Neural cell (in vitro differentiated cells): ENCODE measurements around the gene PAMR1. TPM values are rescaled to one million over a fixed set of nuclear protein-coding genes. Genes with fewer than 3 reads are reported as not detected.

ENCODE experiments used
- H2AFZ ChIP-seq: fragments of 200-600, 300-800 bp; sonication (generic), shearing (Covaris generic); 2 replicates; pipeline ENCODE4 v1.6.0; 2014; ENCODE audit warnings: low read depth, mild to moderate bottlenecking, antibody characterized with exemption, low read length, moderate library complexity
- H3F3A ChIP-seq: fragments of 200-600 bp; shearing (Covaris generic); 2 replicates; pipeline ENCODE4 v1.6.1; 2016; ENCODE audit warnings: mild to moderate bottlenecking, moderate library complexity, mixed read lengths, antibody characterized with exemption, low read length; ENCODE audit not compliant: insufficient read depth, poor library complexity, severe bottlenecking
- H3K27ac ChIP-seq: fragments of 200-600, 300-800 bp; sonication (generic), shearing (Covaris generic); 2 replicates; pipeline ENCODE4 v1.5.1; 2014; ENCODE audit warnings: mild to moderate bottlenecking, low read length, moderate library complexity
- H3K27me3 ChIP-seq: fragments of 300-800, 200-600 bp; sonication (generic), shearing (Covaris generic); 2 replicates; pipeline ENCODE4 v1.6.0; 2014; ENCODE audit warnings: mild to moderate bottlenecking, low read depth, low read length, moderate library complexity; ENCODE audit not compliant: insufficient read depth
- H3K36me3 ChIP-seq: fragments of 300-800, 200-600 bp; sonication (generic), shearing (Covaris generic); 2 replicates; pipeline ENCODE4 v1.5.1; 2014; ENCODE audit warnings: mild to moderate bottlenecking, antibody characterized with exemption, low read length, moderate library complexity; ENCODE audit not compliant: insufficient read depth
- H3K4me2 ChIP-seq: fragments of 300-800, 200-600 bp; sonication (generic), shearing (Covaris generic); 2 replicates; pipeline ENCODE4 v1.6.0; 2014; ENCODE audit warnings: mild to moderate bottlenecking, low read length
- H3K4me3 ChIP-seq: fragments of 300-800, 200-600 bp; sonication (generic), shearing (Covaris generic); 2 replicates; pipeline ENCODE4 v1.5.1; 2014; ENCODE audit warnings: mild to moderate bottlenecking, low read length, moderate library complexity
- H3K79me2 ChIP-seq: fragments of 200-600 bp; shearing (Covaris generic); replicated peaks from 2 replicates; pipeline ENCODE4 v1.6.0; 2014; ENCODE audit warnings: mild to moderate bottlenecking, low read length, moderate library complexity; ENCODE audit not compliant: insufficient read depth
- H3K9ac ChIP-seq: fragments of 300-800, 200-600 bp; sonication (generic), shearing (Covaris generic); 2 replicates; pipeline ENCODE4 v1.6.1; 2016; ENCODE audit warnings: mild to moderate bottlenecking, low read length, mixed read lengths
- H3K9me2 ChIP-seq: fragments of 200-600 bp; shearing (Covaris generic); 2 replicates; pipeline ENCODE4 v1.6.1; 2016; ENCODE audit warnings: mild to moderate bottlenecking, low read length, mixed read lengths; ENCODE audit not compliant: insufficient read depth
- H3K9me3 ChIP-seq: fragments of 200-600, 300-800 bp; sonication (generic), shearing (Covaris generic); 2 replicates; pipeline ENCODE4 v1.6.1; 2016; ENCODE audit warnings: mild to moderate bottlenecking, mixed run types, low read length, moderate library complexity, mixed read lengths
- H4K20me1 ChIP-seq: fragments of 200-600 bp; shearing (Covaris generic); 2 replicates; pipeline ENCODE4 v1.6.1; 2016; ENCODE audit warnings: mild to moderate bottlenecking, mixed run types; ENCODE audit not compliant: insufficient read depth
- EP300 ChIP-seq: fragments of 450-650 bp; conservative IDR thresholded peaks from 2 replicates; pipeline ENCODE4 v1.6.1; 2014; ENCODE audit warnings: antibody characterized with exemption, mild to moderate bottlenecking, moderate library complexity; ENCODE audit not compliant: poor library complexity, severe bottlenecking
- EZH2 ChIP-seq: fragments of 200-600, 300-800 bp; shearing (Covaris generic), sonication (generic); IDR thresholded peaks from 2 replicates; pipeline ENCODE4 v1.6.1; 2014; ENCODE audit warnings: antibody characterized with exemption, low read length, borderline replicate concordance, mild to moderate bottlenecking; ENCODE audit not compliant: insufficient read depth, poor library complexity, severe bottlenecking
- MXI1 ChIP-seq: fragments of 450-650 bp; conservative IDR thresholded peaks from 2 replicates; pipeline ENCODE4 v1.6.1; 2014; ENCODE audit warnings: antibody characterized with exemption, mild to moderate bottlenecking; ENCODE audit not compliant: poor library complexity, severe bottlenecking
- POLR2AphosphoS5 ChIP-seq: IDR thresholded peaks from 2 replicates; pipeline ENCODE4 v1.6.1; 2012
- RAD21 ChIP-seq: fragments of 450-650 bp; conservative IDR thresholded peaks from 2 replicates; pipeline ENCODE4 v1.6.1; 2014; ENCODE audit warnings: antibody characterized with exemption, mild to moderate bottlenecking, moderate library complexity
- SMC3 ChIP-seq: fragments of 450-650 bp; conservative IDR thresholded peaks from 2 replicates; pipeline ENCODE4 v1.6.1; 2014; ENCODE audit warnings: antibody characterized with exemption, mild to moderate bottlenecking, moderate library complexity; ENCODE audit not compliant: poor library complexity
- TAF1 ChIP-seq: IDR thresholded peaks from 2 replicates; pipeline ENCODE4 v1.6.1; 2012; ENCODE audit warnings: low read depth
- polyA plus RNA-seq: library from polyadenylated mRNA; depleted of rRNA; stranded (reverse); fragments of >200 nt; gene quantifications from 2 replicates; pipeline ENCODE4 v1.2.3, GENCODE V29; 2014
- TF ChIP-seq, protein P1 (sequence below): fragments of 450-650 bp; IDR thresholded peaks from 2 replicates; pipeline ENCODE4 v1.5.1; 2014; ENCODE audit warnings: antibody characterized with exemption, mild to moderate bottlenecking, moderate library complexity; ENCODE audit not compliant: poor library complexity, severe bottlenecking
- TF ChIP-seq, protein P2 (sequence below): IDR thresholded peaks from 2 replicates; pipeline ENCODE4 v1.6.1; 2012; ENCODE audit warnings: borderline replicate concordance

Gene PAMR1
- polyA plus RNA-seq, 1 donor from 2014 or later = 0.48 TPM

DNA sequence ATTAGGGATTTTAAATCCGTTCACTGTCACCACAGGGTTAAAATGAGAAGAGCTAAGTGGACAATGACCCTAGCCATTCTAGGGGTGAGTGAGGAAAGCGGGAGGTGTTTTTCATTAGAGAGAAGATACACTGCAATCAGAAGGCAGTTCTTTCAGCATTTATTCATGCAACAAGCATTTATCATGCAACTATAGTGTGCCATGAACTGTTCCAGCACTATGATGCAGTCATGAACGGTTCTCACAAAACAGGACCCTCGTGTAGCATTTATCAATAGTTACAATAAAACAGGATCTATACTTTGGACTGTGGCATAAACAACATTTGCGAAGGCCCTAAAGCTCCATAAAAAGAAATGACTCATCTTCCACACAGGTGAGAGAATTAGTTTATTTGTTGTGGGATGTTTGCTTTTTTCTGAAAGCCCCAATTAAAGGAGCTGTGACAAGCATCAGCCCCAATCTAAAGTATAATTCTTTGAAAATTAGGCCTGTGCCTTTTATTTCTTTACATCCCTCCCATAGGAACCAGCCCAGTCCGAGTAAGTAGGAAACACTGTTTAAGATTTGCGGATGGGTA, 51.5 kb downstream of the PAMR1 start:
- Histone ChIP-seq H3K9ac (no peak overlapping the region), H4K20me1 (no peaks in the 10 kb centered on the region), H3K27me3 (no peaks in the 10 kb centered on the region), H3F3A (no peaks in the 10 kb centered on the region), H3K9me3 (no peaks in the 10 kb centered on the region), H3K4me2 (no peak overlapping the region), H3K36me3 (no peaks in the 10 kb centered on the region), H3K9me2 (no peaks in the 10 kb centered on the region), H2AFZ (no peak overlapping the region), H3K4me3 (no peak overlapping the region), H3K27ac (no peak overlapping the region), H3K79me2 (no peaks in the 10 kb centered on the region)
- TF ChIP-seq EP300 (no peak), RAD21 (no peak), EZH2 (no peak), TAF1 (no peak), SMC3 (no peak), POLR2AphosphoS5 (no peak)
- TF ChIP-seq, protein P1, sequence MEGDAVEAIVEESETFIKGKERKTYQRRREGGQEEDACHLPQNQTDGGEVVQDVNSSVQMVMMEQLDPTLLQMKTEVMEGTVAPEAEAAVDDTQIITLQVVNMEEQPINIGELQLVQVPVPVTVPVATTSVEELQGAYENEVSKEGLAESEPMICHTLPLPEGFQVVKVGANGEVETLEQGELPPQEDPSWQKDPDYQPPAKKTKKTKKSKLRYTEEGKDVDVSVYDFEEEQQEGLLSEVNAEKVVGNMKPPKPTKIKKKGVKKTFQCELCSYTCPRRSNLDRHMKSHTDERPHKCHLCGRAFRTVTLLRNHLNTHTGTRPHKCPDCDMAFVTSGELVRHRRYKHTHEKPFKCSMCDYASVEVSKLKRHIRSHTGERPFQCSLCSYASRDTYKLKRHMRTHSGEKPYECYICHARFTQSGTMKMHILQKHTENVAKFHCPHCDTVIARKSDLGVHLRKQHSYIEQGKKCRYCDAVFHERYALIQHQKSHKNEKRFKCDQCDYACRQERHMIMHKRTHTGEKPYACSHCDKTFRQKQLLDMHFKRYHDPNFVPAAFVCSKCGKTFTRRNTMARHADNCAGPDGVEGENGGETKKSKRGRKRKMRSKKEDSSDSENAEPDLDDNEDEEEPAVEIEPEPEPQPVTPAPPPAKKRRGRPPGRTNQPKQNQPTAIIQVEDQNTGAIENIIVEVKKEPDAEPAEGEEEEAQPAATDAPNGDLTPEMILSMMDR = no peak
- TF ChIP-seq, protein P2, sequence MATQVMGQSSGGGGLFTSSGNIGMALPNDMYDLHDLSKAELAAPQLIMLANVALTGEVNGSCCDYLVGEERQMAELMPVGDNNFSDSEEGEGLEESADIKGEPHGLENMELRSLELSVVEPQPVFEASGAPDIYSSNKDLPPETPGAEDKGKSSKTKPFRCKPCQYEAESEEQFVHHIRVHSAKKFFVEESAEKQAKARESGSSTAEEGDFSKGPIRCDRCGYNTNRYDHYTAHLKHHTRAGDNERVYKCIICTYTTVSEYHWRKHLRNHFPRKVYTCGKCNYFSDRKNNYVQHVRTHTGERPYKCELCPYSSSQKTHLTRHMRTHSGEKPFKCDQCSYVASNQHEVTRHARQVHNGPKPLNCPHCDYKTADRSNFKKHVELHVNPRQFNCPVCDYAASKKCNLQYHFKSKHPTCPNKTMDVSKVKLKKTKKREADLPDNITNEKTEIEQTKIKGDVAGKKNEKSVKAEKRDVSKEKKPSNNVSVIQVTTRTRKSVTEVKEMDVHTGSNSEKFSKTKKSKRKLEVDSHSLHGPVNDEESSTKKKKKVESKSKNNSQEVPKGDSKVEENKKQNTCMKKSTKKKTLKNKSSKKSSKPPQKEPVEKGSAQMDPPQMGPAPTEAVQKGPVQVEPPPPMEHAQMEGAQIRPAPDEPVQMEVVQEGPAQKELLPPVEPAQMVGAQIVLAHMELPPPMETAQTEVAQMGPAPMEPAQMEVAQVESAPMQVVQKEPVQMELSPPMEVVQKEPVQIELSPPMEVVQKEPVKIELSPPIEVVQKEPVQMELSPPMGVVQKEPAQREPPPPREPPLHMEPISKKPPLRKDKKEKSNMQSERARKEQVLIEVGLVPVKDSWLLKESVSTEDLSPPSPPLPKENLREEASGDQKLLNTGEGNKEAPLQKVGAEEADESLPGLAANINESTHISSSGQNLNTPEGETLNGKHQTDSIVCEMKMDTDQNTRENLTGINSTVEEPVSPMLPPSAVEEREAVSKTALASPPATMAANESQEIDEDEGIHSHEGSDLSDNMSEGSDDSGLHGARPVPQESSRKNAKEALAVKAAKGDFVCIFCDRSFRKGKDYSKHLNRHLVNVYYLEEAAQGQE = no peak

DNA sequence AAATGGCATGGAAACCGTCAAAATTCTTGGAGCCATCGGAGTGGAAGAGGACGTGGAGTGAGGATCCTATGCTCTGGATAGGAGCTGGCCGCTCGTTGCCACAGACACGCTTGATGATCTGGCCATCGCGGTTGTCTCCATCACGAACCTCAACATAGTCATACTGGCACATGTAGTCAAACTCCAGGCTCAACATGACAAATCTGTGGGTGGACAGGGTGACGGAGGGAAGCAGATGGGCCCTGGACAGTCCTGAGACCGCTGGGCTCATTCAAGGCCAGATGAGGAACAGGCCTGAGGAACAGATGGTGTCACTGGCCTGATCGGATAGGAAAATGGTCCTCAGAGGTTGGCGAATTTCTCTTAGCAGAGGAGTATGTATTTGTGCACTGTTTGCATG, 54.8 kb downstream of the PAMR1 start:
- Histone ChIP-seq H3K4me3 (no peak overlapping the region), H3F3A (no peaks in the 10 kb centered on the region), H3K27ac (no peak overlapping the region), H3K9ac (no peak overlapping the region), H3K79me2 (no peaks in the 10 kb centered on the region), H3K9me2 (no peaks in the 10 kb centered on the region), H3K9me3 (no peaks in the 10 kb centered on the region), H4K20me1 (no peaks in the 10 kb centered on the region), H2AFZ (no peak overlapping the region), H3K36me3 (no peaks in the 10 kb centered on the region), H3K4me2 (no peak overlapping the region), H3K27me3 (no peaks in the 10 kb centered on the region)
- TF ChIP-seq RAD21 (no peak), EZH2 (no peak)

DNA sequence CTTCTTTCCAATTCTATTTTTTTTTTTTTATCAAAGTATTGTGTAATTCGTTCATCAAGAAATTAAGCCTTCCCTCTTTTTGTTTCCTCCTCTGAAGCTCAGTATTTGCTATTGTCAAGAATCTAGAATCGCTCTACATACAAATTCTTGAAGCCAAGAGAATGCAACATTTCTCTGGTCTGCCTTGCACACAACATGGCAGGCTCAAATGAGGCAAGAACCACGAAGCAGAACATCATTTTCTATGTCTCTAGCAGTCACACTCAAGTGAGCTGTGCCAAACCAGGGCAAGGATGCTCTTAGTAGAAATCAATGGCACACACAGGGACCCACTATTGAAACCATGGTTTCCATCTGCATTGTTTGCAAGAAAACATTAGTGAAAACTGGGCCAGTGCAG, 59.4 kb downstream of the PAMR1 start:
- no peaks in the 10 kb centered on the region for H3K36me3 ChIP-seq
- no peak overlapping the region for H3K4me2 ChIP-seq
- H4K20me1 ChIP-seq = no peaks in the 10 kb centered on the region
- no peak overlapping the region for H3K4me3 ChIP-seq
- TF ChIP-seq MXI1 = no peak
- TF ChIP-seq EP300 = no peak
- TF ChIP-seq SMC3 = no peak
- TF ChIP-seq EZH2 = no peak
- TF ChIP-seq, protein P1 = no peak
- no peak for TF ChIP-seq POLR2AphosphoS5
- H2AFZ ChIP-seq = no peak overlapping the region
- H3K79me2 ChIP-seq = no peaks in the 10 kb centered on the region
- no peaks in the 10 kb centered on the region for H3F3A ChIP-seq
- H3K9me3 ChIP-seq = no peaks in the 10 kb centered on the region
- H3K27ac ChIP-seq = no peak overlapping the region
- no peak overlapping the region for H3K9ac ChIP-seq
- H3K9me2 ChIP-seq = no peaks in the 10 kb centered on the region
- no peaks in the 10 kb centered on the region for H3K27me3 ChIP-seq
